ENCODE measurements around the gene ANGPTL2. TPM values are rescaled to one million over a fixed set of nuclear protein-coding genes. Genes with fewer than 3 reads are reported as not detected.

The ANGPTL2 gene
- total and polyA plus RNA-seq, 2 experiments from 2014 or later: 18.0 to 25.6 TPM

DNA sequence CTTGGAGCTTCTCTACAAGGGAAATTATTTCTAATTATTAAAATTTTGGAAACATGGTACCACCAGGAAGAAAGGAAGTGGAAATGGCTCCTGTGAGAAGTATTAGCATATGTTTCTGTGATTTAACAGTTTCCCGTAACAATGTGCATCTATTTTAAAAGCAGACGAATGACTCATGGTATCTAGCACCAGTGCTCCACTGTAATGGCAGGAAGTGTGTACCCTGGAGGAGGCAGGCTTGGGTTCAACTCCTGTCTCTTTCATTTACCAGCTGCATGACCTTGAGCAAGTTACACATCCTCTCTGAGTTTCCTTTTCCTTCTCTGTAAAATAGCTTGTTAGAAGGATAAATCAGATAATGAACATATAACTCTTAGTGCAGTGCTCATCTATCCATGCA lies 41.0 kb upstream of the ANGPTL2 start:
- H3K4me2 ChIP-seq: no peak overlapping the region
- TF ChIP-seq EZH2 (IDR thresholded peaks at IDR 0.05; ENCODE audit: borderline replicate concordance) (no peak), EZH2phosphoT487 (IDR thresholded peaks at IDR 0.05; ENCODE audit: low read depth, severe bottlenecking, unreplicated experiment) (no peak)
- TF ChIP-seq, protein P1, sequence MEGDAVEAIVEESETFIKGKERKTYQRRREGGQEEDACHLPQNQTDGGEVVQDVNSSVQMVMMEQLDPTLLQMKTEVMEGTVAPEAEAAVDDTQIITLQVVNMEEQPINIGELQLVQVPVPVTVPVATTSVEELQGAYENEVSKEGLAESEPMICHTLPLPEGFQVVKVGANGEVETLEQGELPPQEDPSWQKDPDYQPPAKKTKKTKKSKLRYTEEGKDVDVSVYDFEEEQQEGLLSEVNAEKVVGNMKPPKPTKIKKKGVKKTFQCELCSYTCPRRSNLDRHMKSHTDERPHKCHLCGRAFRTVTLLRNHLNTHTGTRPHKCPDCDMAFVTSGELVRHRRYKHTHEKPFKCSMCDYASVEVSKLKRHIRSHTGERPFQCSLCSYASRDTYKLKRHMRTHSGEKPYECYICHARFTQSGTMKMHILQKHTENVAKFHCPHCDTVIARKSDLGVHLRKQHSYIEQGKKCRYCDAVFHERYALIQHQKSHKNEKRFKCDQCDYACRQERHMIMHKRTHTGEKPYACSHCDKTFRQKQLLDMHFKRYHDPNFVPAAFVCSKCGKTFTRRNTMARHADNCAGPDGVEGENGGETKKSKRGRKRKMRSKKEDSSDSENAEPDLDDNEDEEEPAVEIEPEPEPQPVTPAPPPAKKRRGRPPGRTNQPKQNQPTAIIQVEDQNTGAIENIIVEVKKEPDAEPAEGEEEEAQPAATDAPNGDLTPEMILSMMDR (IDR thresholded peaks at IDR 0.05; ENCODE audit: poor library complexity): no peak
- H3K9me3 ChIP-seq (ENCODE audit: low read depth): no peaks in the 10 kb centered on the region
- no peaks in the 10 kb centered on the region for H3K36me3 ChIP-seq (replicated peaks; ENCODE audit: insufficient read depth, low read depth)
- H2AFZ ChIP-seq: no peak overlapping the region
- DNase-seq (ENCODE audit: low spot score): no peak
- H3K4me1 ChIP-seq (ENCODE audit: insufficient read depth): peaks cover 10% of the 10 kb centered on the region
- no peaks in the 10 kb centered on the region for H3K27me3 ChIP-seq
- no peaks in the 10 kb centered on the region for H3K9me2 ChIP-seq (replicated peaks; ENCODE audit: insufficient read depth)
- H3K4me3 ChIP-seq: no peak overlapping the region
- WGBS (ENCODE audit: low lambda C conversion rate, missing lambda C conversion rate): 66% methylated on average over 2 of the region's 2 CpGs
- H4K20me1 ChIP-seq (ENCODE audit: insufficient read depth, poor library complexity, severe bottlenecking): no peaks in the 10 kb centered on the region
- no peaks in the 10 kb centered on the region for H3K79me2 ChIP-seq
- no peak overlapping the region for H3K27ac ChIP-seq

DNA sequence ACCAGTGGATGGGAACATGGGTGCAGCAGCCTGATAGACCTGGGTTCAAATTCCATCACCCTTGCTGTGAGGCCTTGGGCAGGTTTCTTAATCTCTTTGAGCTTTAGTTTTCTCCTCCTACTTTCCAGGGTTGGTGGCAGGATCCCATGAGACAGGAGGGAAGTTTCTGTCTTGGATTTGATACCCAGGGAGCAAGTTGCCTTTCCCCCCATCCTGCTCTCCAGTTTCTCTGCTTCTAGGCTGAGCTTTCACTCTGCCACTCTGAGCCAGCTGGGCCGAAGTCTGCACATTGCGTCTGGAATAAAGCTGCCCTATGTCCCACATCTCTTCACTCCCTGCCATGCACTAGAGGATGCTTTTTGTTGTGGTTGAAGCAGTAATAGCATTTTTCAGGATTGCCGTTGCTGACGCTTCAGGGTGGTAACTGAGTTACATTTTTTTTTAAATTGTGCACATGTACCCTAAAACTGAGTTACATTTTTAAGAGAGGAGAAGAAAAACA lies 40.5 kb upstream of the ANGPTL2 start:
- Histone ChIP-seq H3K27ac (no peak overlapping the region), H3K36me3 (replicated peaks; ENCODE audit: insufficient read depth, low read depth) (no peaks in the 10 kb centered on the region), H3K27me3 (no peaks in the 10 kb centered on the region), H3K4me2 (no peak overlapping the region), H3K79me2 (no peaks in the 10 kb centered on the region), H3K4me1 (ENCODE audit: insufficient read depth) (peaks cover 10% of the 10 kb centered on the region), H3K9me2 (replicated peaks; ENCODE audit: insufficient read depth) (no peaks in the 10 kb centered on the region), H4K20me1 (ENCODE audit: insufficient read depth, poor library complexity, severe bottlenecking) (no peaks in the 10 kb centered on the region), H3K9me3 (ENCODE audit: low read depth) (no peaks in the 10 kb centered on the region), H3K4me3 (no peak overlapping the region), H2AFZ (no peak overlapping the region)
- TF ChIP-seq, protein P1 (IDR thresholded peaks at IDR 0.05; ENCODE audit: poor library complexity): no peak
- TF ChIP-seq EZH2 (IDR thresholded peaks at IDR 0.05; ENCODE audit: borderline replicate concordance) (no peak), EZH2phosphoT487 (IDR thresholded peaks at IDR 0.05; ENCODE audit: low read depth, severe bottlenecking, unreplicated experiment) (no peak)
- WGBS (ENCODE audit: low lambda C conversion rate, missing lambda C conversion rate): 88% methylated on average over 4 of the region's 4 CpGs
- no peak for DNase-seq (ENCODE audit: low spot score)

DNA sequence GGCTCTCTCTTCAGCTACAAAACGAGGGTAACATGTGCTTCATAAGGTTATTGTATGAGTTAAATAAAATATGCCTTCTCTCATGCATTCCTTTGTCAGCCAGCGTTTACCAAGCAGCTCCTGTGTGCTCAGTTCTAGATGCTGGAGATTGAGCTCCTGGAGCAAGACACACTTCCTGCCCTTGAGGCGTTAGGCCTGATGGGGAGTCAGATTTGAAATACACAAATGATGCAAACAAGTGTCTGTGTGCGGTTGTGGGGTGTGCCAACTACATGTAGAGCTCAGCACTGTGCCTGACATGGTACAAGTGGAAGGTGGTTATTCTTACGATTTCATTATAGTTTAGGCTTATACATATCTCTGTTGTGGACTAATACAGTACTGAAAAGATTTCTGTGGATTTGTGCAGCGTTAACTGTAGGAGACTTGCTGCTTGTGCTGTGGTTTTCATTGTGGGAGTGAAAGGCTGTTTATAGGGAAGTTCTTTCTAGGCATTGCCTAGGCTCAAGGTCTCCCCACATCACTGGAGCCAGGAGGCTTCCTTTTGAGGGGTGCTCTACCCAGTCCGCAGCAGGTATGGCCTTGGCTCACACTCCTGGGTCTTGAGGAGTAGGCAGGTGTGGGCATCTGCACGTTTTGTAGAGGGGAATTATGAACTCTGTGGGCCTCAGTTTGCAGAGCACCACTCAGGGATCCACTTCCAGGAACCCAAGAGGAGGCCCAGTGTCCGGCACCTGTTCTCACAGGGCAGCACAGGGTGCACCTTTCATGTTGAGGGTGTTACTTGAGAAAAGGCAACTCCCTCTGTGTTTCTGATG lies 39.8 kb upstream of the ANGPTL2 start:
- no peak overlapping the region for H3K4me2 ChIP-seq
- H2AFZ ChIP-seq: no peak overlapping the region
- H3K27ac ChIP-seq: no peak overlapping the region
- TF ChIP-seq, protein P1 (IDR thresholded peaks at IDR 0.05; ENCODE audit: poor library complexity): no peak
- TF ChIP-seq EZH2phosphoT487 (IDR thresholded peaks at IDR 0.05; ENCODE audit: low read depth, severe bottlenecking, unreplicated experiment): no peak
- no peak for TF ChIP-seq EZH2 (IDR thresholded peaks at IDR 0.05; ENCODE audit: borderline replicate concordance)
- H3K4me1 ChIP-seq (ENCODE audit: insufficient read depth): peaks cover 10% of the 10 kb centered on the region
- H4K20me1 ChIP-seq (ENCODE audit: insufficient read depth, poor library complexity, severe bottlenecking): no peaks in the 10 kb centered on the region
- no peaks in the 10 kb centered on the region for H3K79me2 ChIP-seq
- H3K9me2 ChIP-seq (replicated peaks; ENCODE audit: insufficient read depth): no peaks in the 10 kb centered on the region
- WGBS (ENCODE audit: low lambda C conversion rate, missing lambda C conversion rate): 71% methylated on average over 9 of the region's 9 CpGs
- H3K9me3 ChIP-seq (ENCODE audit: low read depth): no peaks in the 10 kb centered on the region
- no peak for DNase-seq (ENCODE audit: low spot score)
- H3K36me3 ChIP-seq (replicated peaks; ENCODE audit: insufficient read depth, low read depth): no peaks in the 10 kb centered on the region
- no peak overlapping the region for H3K4me3 ChIP-seq
- no peaks in the 10 kb centered on the region for H3K27me3 ChIP-seq
